Subcutaneous abdominal adipose tissue (tissue), 5 donors: Measurements from ENCODE around the gene GHRHR.

Experiments
- H3K27ac ChIP-seq: one replicate; pipeline ENCODE4 v1.7.0; 2013; ENCODE audit warnings: low read depth, mild to moderate bottlenecking, inconsistent platforms, low read length, moderate library complexity
- H3K27me3 ChIP-seq, 5 donors: one replicate each; pipeline ENCODE4 v1.7.0; 2013; ENCODE audit warnings: low read length in 5 of 5, inconsistent platforms in 1 of 5; ENCODE audit not compliant: control insufficient read depth in 5 of 5, insufficient read depth in 4 of 5
- H3K36me3 ChIP-seq, 5 donors: one replicate each; pipeline ENCODE4 v1.7.0; 2013; ENCODE audit warnings: low read length in 5 of 5; ENCODE audit not compliant: control insufficient read depth in 5 of 5, insufficient read depth in 5 of 5
- H3K4me1 ChIP-seq, 5 donors: one replicate each; pipeline ENCODE4 v1.7.0; 2013; ENCODE audit warnings: low read length in 5 of 5, mild to moderate bottlenecking in 3 of 5, moderate library complexity in 1 of 5; ENCODE audit not compliant: control insufficient read depth in 5 of 5, insufficient read depth in 5 of 5
- H3K4me3 ChIP-seq, 5 donors: one replicate each; pipeline ENCODE4 v1.7.0; 2013; ENCODE audit warnings: low read length in 5 of 5, low read depth in 1 of 5
- H3K9ac ChIP-seq, 5 donors: one replicate each; pipeline ENCODE4 v1.7.0; 2013; ENCODE audit warnings: low read length in 5 of 5, mild to moderate bottlenecking in 4 of 5, moderate library complexity in 3 of 5
- H3K9me3 ChIP-seq, 5 donors: one replicate each; pipeline ENCODE4 v1.7.0; 2013; ENCODE audit warnings: low read length in 5 of 5; ENCODE audit not compliant: control insufficient read depth in 5 of 5
- donor health status: healthy.
- donor health status: healthy.
- donor health status: healthy.
- donor health status: healthy.
- donor health status: healthy.

The GHRHR gene

DNA sequence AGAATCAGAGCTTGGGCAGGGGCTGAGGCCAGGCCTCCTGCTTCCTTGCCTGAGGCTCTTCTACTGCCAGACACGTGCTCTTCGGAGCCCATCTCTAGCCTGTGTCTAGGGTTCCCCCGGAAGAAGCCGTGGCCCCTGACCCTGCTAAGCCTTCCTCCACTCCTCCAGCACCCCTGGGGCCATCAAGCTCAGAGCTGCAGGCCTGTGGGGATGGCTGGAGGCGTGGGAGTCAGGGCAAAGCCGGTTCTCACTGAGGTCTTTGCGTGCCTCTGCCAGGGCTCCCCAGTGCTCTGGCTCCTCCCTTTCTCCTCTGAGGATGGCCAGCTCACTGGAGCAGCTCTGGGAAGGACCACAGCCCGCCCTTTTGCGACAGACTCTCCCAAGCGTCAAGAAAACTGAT is 34.4 kb downstream of the GHRHR start:
- H3K4me3 ChIP-seq: no peak overlapping the region
- H3K9ac ChIP-seq: no peak overlapping the region
- H3K27me3 ChIP-seq: no peaks in the 10 kb centered on the region
- no peaks in the 10 kb centered on the region for H3K36me3 ChIP-seq
- peak overlapping the region; percentile 46 for H3K27ac ChIP-seq
- peaks cover 0 to 2% (median 0%) of the 10 kb centered on the region in 5 donors for H3K9me3 ChIP-seq
- peaks cover 8 to 45% (median 44%) of the 10 kb centered on the region in 5 donors for H3K4me1 ChIP-seq

DNA sequence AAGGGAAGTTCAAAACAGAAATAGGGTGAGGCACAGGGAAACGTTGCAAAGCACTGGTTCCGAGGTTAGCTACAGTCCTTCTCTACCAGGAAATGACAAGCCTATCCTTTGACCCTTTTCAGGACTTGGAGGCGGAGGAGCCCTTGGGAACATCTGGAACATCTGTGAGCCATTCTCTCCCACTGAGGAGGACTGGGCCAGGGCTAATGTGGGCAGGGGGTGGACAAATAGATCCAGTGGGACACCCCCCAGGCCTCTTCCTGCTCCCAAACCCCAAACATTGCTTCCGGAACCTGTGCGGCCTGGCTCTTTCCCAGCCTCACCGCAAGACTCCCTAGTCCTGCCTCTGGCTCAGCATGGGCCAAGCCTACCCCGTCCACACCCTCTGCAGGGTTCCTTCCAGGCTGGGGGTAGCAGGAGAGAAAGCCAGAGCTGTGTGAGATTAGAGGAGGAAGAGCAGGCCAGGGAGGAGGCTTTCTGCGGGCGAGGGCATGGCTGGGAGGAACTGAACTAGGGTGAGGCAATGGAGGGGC is 36.5 kb downstream of the GHRHR start:
- H3K27ac ChIP-seq: no peak overlapping the region
- peaks cover 6 to 42% (median 34%) of the 10 kb centered on the region in 5 donors for H3K4me1 ChIP-seq
- H3K36me3 ChIP-seq: no peaks in the 10 kb centered on the region
- peaks cover 0 to 9% (median 5%) of the 10 kb centered on the region in 5 donors for H3K9me3 ChIP-seq
- peak overlapping the region in 1 of 5 donors; percentile 35 for H3K9ac ChIP-seq
- peak overlapping the region in 1 of 5 donors; percentile 7 for H3K4me3 ChIP-seq
- no peaks in the 10 kb centered on the region for H3K27me3 ChIP-seq

- no peak overlapping the region for H3K27ac ChIP-seq
- peaks cover 6 to 37% (median 28%) of the 10 kb centered on the region in 5 donors for H3K4me1 ChIP-seq
- no peaks in the 10 kb centered on the region for H3K36me3 ChIP-seq
- H3K9ac ChIP-seq: no peak overlapping the region
- peaks cover 0 to 9% (median 5%) of the 10 kb centered on the region in 5 donors for H3K9me3 ChIP-seq
- H3K4me3 ChIP-seq: no peak overlapping the region
- H3K27me3 ChIP-seq: no peaks in the 10 kb centered on the region
Measured at GRCh38 chr7:31000779-31001178, 37.0 kb downstream of the GHRHR start.

GRCh38 chr7:31002256-31002655 is 38.5 kb downstream of the GHRHR start:
- peaks cover 0 to 9% (median 5%) of the 10 kb centered on the region in 5 donors for H3K9me3 ChIP-seq
- no peak overlapping the region for H3K27ac ChIP-seq
- H3K27me3 ChIP-seq: peaks cover 0 to 4% (median 0%) of the 10 kb centered on the region in 5 donors
- peaks cover 3 to 22% (median 15%) of the 10 kb centered on the region in 5 donors for H3K4me1 ChIP-seq
- no peak overlapping the region for H3K9ac ChIP-seq
- no peaks in the 10 kb centered on the region for H3K36me3 ChIP-seq
- no peak overlapping the region for H3K4me3 ChIP-seq

GRCh38 chr7:31003097-31003496 is 39.3 kb downstream of the GHRHR start:
- Histone ChIP-seq H3K27me3 (peaks cover 0 to 4% (median 0%) of the 10 kb centered on the region in 5 donors), H3K9ac (no peak overlapping the region), H3K4me3 (no peak overlapping the region), H3K36me3 (no peaks in the 10 kb centered on the region), H3K27ac (no peak overlapping the region), H3K4me1 (peaks cover 3 to 22% (median 15%) of the 10 kb centered on the region in 5 donors), H3K9me3 (peaks cover 0 to 9% (median 5%) of the 10 kb centered on the region in 5 donors)

DNA sequence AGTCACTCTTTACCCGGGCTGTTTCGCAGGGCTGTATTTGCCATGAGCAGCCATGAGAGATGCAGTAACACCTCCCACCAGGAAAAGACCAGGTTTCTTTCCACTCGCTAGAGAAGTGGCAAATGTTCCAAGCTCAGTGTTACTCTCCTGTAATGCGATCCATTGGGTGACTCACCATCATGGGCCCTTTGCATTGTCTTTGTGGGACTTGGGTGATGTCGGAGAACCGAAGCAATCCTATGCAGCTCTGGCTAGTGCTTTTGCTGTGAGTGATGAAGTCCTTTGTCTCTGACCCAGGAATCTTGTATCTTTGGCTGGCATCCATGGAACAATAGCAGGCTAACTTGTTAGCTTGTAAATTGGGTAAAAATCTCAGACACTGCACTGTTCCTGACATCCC is 40.0 kb downstream of the GHRHR start:
- Histone ChIP-seq H3K27ac (no peak overlapping the region), H3K9me3 (peaks cover 0 to 9% (median 5%) of the 10 kb centered on the region in 5 donors), H3K27me3 (peaks cover 0 to 4% (median 0%) of the 10 kb centered on the region in 5 donors), H3K9ac (no peak overlapping the region), H3K4me3 (no peak overlapping the region), H3K36me3 (no peaks in the 10 kb centered on the region), H3K4me1 (peaks cover 3 to 20% (median 14%) of the 10 kb centered on the region in 5 donors)

GRCh38 chr7:31004393-31004792 is 40.6 kb downstream of the GHRHR start:
- Histone ChIP-seq H3K9ac (no peak overlapping the region), H3K9me3 (peaks cover 0 to 9% (median 5%) of the 10 kb centered on the region in 5 donors), H3K27me3 (peaks cover 0 to 4% (median 0%) of the 10 kb centered on the region in 5 donors), H3K27ac (no peak overlapping the region), H3K36me3 (no peaks in the 10 kb centered on the region), H3K4me1 (peaks cover 3 to 18% (median 14%) of the 10 kb centered on the region in 5 donors), H3K4me3 (no peak overlapping the region)

DNA sequence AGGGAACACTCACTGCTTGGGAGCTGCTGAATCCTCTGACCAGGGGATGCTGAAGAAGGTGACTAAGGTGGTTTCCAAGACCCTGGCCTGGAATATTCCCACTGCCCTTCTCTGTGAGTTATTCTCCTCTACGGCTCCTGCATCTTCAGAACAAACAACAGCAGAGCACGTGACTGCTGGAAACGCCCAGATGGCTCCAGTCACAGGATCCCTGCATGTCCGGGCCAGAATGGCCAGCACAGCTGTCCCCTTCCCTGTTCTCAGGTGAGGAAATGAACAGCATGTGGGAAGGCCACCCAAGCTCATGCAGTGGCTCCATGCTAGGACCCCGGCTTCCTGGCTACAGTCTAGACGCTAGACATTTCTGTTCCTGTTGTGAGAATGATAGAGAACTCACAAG is 43.1 kb downstream of the GHRHR start:
- H3K4me1 ChIP-seq: peaks cover 0 to 5% (median 0%) of the 10 kb centered on the region in 5 donors
- no peak overlapping the region for H3K9ac ChIP-seq
- H3K27me3 ChIP-seq: peaks cover 0 to 4% (median 0%) of the 10 kb centered on the region in 5 donors
- H3K9me3 ChIP-seq: peaks cover 0 to 16% (median 5%) of the 10 kb centered on the region in 5 donors
- no peak overlapping the region for H3K27ac ChIP-seq
- H3K4me3 ChIP-seq: peak overlapping the region in 1 of 5 donors; percentile 0
- H3K36me3 ChIP-seq: no peaks in the 10 kb centered on the region

DNA sequence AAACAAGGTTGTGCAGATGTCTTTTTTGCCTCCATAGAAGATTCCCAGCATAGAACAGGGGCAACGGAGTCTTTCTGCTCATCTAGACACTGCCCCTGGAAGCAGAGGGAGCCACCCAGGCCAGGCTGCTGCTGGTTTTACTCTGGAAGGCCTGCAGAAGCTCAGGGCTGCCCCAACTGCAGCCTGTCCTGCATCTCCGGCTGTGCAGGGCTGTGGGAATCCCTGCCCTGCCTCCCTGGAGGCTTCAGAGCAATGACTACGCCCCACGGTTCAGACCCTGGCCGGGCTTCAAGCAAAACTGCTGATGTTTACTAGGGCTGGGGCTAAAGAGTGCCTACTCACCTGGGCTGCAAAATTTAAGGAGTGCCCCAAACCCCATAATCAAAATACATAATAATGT is 43.9 kb downstream of the GHRHR start:
- Histone ChIP-seq H3K36me3 (no peaks in the 10 kb centered on the region), H3K9me3 (peaks cover 0 to 16% (median 5%) of the 10 kb centered on the region in 5 donors), H3K4me1 (peaks cover 0 to 5% (median 0%) of the 10 kb centered on the region in 5 donors), H3K4me3 (no peak overlapping the region), H3K27ac (no peak overlapping the region), H3K9ac (no peak overlapping the region), H3K27me3 (peaks cover 0 to 4% (median 0%) of the 10 kb centered on the region in 5 donors)

DNA sequence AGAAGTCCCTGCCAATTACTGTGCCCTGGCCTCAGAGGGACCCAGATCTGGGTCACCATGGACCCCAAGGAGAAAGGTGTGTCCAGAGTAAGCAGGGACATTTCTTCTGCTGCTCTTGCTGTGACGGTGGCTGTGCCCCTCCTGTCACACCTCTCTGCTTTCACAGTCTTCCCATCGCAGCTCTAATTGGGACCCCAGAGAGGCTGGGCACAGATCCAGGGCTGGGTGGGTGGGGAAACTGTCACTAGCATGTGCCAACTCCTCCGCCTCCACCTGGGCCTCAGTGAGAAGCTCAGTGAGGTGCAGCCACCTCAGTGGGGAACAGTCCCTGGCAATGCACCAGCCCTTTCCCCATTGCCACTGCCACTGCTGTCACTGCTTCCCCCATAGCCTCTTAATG is 51.1 kb downstream of the GHRHR start:
- H3K27me3 ChIP-seq: peaks cover 0 to 5% (median 0%) of the 10 kb centered on the region in 5 donors
- H3K4me1 ChIP-seq: peaks cover 0 to 13% (median 4%) of the 10 kb centered on the region in 5 donors
- H3K9me3 ChIP-seq: peaks cover 0 to 6% (median 0%) of the 10 kb centered on the region in 5 donors
- no peak overlapping the region for H3K9ac ChIP-seq
- no peak overlapping the region for H3K4me3 ChIP-seq
- no peaks in the 10 kb centered on the region for H3K36me3 ChIP-seq
- H3K27ac ChIP-seq: no peak overlapping the region
